ENCODE results near the gene KCNT1. TPM values are rescaled to one million over a fixed set of nuclear protein-coding genes. Genes with fewer than 3 reads are reported as not detected.

The KCNT1 gene
- total and polyA plus RNA-seq, 10 of the 15 experiments (the other 5 are each of a cell fraction or from before 2014, with no cell fraction given), result not detected

DNA sequence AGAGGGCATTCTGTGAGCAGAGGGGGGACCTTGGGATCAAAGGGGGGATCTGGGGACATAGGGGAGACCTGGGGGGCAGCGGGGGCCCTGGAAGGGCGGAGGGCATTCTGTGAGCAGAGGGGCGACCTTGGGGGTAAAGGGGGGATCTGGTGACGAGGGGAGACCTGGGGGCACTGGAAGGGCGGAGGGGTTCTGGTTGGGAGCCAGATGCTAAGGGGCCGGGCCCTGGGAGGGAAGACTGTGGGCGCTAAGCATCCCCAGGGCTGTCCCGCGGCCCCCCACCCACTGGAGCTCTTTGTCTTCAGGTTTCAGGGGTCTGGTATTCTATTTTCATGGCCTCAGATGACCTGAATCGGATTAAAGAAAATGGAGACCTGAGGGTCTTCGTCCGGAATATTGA is 38.1 kb upstream of the KCNT1 start:
- ChIA-PET SMC1A (ENCODE audit: uncharacterized antibody, unreplicated experiment) (no interaction called here), CTCF (no interaction called here), POLR2A (no interaction called here), RAD21 (ENCODE audit: unreplicated experiment) (no interaction called here)
- Histone ChIP-seq H3K27me3 (replicated peaks in 1 of 2; ENCODE audit: control insufficient read depth in 2 of 2, insufficient read depth in 2 of 2, low read length in 1 of 2) (no peaks in the 10 kb centered on the region), H3K4me2 (ENCODE audit: control insufficient read depth, insufficient read depth) (no peak overlapping the region), H3K27ac (ENCODE audit: control insufficient read depth, insufficient read depth) (no peak overlapping the region), H3K4me3 (no peak overlapping the region), H3K9ac (ENCODE audit: control insufficient read depth, insufficient read depth, low read length) (no peak overlapping the region), H3K79me2 (ENCODE audit: control insufficient read depth, insufficient read depth, low read length) (no peaks in the 10 kb centered on the region), H4K20me1 (ENCODE audit: control insufficient read depth, insufficient read depth) (no peaks in the 10 kb centered on the region), H3K4me1 (ENCODE audit: control insufficient read depth, insufficient read depth, low read length) (no peaks in the 10 kb centered on the region), H3K9me3 (replicated peaks; ENCODE audit: control insufficient read depth, insufficient read depth, low read length) (no peaks in the 10 kb centered on the region), H2AFZ (ENCODE audit: control insufficient read depth, low read depth, low read length) (no peak overlapping the region), H3K36me3 (ENCODE audit: control insufficient read depth in 2 of 2, insufficient read depth in 2 of 2, low read length in 1 of 2) (no peaks in the 10 kb centered on the region)
- no peak for FAIRE-seq
- no peak for DNase-seq (ENCODE audit: low read depth, low spot score)
- no peak for ATAC-seq
- in situ Hi-C loops (cut with MboI), result no loop called here
- intact Hi-C loops (cut with micrococcal nuclease; ENCODE audit: unreplicated experiment), result no loop called here
- no TSS peak for BruUV-seq (replicated peaks)
- TF ChIP-seq IRF4 (IDR thresholded peaks at IDR 0.05; ENCODE audit: low read depth, low read length) (no peak), NFYA (IDR thresholded peaks at IDR 0.05; ENCODE audit: borderline replicate concordance, low read depth, low read length) (no peak), LARP7 (IDR thresholded peaks at IDR 0.05) (no peak), RFX5 (IDR thresholded peaks at IDR 0.05; ENCODE audit: low read depth, low read length) (no peak), CBX3 (IDR thresholded peaks at IDR 0.05; ENCODE audit: borderline replicate concordance, low read depth) (no peak), HDAC6 (IDR thresholded peaks at IDR 0.05; ENCODE audit: unreplicated experiment) (no peak), SREBF1 (IDR thresholded peaks at IDR 0.05; ENCODE audit: low read length) (no peak), JUND (IDR thresholded peaks at IDR 0.05; ENCODE audit: low read depth, low read length) (no peak), ZZZ3 (IDR thresholded peaks at IDR 0.05; ENCODE audit: control insufficient read depth, insufficient read length, low read depth) (no peak), NBN (IDR thresholded peaks at IDR 0.05) (no peak)
- TF ChIP-seq, protein P1, sequence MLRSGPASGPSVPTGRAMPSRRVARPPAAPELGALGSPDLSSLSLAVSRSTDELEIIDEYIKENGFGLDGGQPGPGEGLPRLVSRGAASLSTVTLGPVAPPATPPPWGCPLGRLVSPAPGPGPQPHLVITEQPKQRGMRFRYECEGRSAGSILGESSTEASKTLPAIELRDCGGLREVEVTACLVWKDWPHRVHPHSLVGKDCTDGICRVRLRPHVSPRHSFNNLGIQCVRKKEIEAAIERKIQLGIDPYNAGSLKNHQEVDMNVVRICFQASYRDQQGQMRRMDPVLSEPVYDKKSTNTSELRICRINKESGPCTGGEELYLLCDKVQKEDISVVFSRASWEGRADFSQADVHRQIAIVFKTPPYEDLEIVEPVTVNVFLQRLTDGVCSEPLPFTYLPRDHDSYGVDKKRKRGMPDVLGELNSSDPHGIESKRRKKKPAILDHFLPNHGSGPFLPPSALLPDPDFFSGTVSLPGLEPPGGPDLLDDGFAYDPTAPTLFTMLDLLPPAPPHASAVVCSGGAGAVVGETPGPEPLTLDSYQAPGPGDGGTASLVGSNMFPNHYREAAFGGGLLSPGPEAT (IDR thresholded peaks at IDR 0.05; ENCODE audit: low read depth), result no peak
- TF ChIP-seq, protein P2, sequence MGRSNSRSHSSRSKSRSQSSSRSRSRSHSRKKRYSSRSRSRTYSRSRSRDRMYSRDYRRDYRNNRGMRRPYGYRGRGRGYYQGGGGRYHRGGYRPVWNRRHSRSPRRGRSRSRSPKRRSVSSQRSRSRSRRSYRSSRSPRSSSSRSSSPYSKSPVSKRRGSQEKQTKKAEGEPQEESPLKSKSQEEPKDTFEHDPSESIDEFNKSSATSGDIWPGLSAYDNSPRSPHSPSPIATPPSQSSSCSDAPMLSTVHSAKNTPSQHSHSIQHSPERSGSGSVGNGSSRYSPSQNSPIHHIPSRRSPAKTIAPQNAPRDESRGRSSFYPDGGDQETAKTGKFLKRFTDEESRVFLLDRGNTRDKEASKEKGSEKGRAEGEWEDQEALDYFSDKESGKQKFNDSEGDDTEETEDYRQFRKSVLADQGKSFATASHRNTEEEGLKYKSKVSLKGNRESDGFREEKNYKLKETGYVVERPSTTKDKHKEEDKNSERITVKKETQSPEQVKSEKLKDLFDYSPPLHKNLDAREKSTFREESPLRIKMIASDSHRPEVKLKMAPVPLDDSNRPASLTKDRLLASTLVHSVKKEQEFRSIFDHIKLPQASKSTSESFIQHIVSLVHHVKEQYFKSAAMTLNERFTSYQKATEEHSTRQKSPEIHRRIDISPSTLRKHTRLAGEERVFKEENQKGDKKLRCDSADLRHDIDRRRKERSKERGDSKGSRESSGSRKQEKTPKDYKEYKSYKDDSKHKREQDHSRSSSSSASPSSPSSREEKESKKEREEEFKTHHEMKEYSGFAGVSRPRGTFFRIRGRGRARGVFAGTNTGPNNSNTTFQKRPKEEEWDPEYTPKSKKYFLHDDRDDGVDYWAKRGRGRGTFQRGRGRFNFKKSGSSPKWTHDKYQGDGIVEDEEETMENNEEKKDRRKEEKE (IDR thresholded peaks at IDR 0.05), result no peak
- 25% methylated on average over 6 of the region's 12 CpGs for WGBS (ENCODE audit: insufficient coverage, insufficient replicate concordance, low lambda C conversion rate, missing lambda C conversion rate)

Measured in GM12878 (cell line).